Measurements from ENCODE around the gene MRPL38. TPM values are rescaled to one million over a fixed set of nuclear protein-coding genes. Genes with fewer than 3 reads are reported as not detected.

The MRPL38 gene
- total RNA-seq, 1 experiment from 2014 or later: 108 TPM

DNA sequence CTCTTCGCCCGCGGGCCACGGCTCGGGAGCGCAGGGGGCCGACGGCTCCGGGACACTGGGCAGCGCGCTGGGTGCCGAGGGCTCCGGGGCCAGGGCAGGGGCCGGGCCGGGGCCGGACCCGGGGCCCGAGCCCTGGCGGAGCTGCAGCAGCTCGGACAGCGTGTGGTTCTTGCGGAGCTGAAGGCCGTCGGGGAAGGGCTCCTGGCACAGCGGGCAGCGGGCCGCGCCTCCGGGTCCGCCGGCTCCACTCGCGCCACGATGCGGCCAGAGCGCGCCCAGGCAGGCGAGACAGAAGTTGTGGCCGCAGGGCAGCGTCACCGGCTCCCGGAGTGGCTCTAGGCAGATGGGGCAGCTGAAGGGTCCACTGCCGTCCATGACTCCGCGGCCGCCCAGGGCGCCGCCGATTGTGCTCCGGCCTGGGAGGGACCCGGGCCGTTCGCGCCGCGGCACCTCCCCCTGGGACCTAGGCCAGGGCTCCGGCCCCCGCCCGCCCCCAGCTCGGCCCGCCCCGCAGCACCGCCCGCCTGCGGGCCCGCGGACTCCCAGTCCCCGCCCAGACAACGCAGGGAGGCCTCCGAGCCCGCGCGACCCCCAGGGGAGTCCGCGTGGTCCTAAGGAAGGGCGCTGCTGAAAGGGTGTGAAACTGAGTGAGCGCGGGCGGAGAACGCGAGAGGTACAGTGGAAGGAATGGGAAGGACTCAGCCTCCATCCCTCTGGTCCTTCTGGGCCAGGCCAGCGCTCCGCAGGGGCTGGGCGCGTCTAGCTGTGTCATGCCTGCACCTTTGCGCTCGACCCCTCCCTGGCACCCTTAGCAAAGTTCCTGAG lies 26.3 kb downstream of the MRPL38 start, which contains the start of gene TRIM47:
Gene TRIM47 (minus strand): TSS at position 408 of the 825 bp plus-strand sequence. CDS start 33 bp downstream, at position 375.
- WGBS (ENCODE audit: extremely low coverage, insufficient read length, low lambda C conversion rate): no CpG with 5 or more reads among the region's 87 CpGs
- Histone ChIP-seq H3K18ac (ENCODE audit: insufficient read length, low read depth, low read length) (no peak within 1 kb of the TSS), H2BK12ac (ENCODE audit: insufficient read length, low read depth, low read length) (no peak within 1 kb of the TSS), H3K23ac (ENCODE audit: insufficient read length, low read depth, low read length) (no peak within 1 kb of the TSS), H3K79me2 (ENCODE audit: insufficient read depth, low read length) (no peaks in the 10 kb centered on the region), H2BK15ac (ENCODE audit: low read depth, low read length) (no peak within 1 kb of the TSS), H3K4me1 (ENCODE audit: insufficient read depth, low read length) (peaks cover 3% of the 10 kb centered on the region; the same call in 1 of the 2 replicates), H2BK20ac (ENCODE audit: low read depth, low read length, poor library complexity, severe bottlenecking) (no peak within 1 kb of the TSS), H3K14ac (ENCODE audit: insufficient read depth, low read length) (peak within 1 kb of the TSS; percentile 43; the same call in 1 of the 2 replicates), H3K79me1 (ENCODE audit: insufficient read depth, low read depth, low read length, poor library complexity, severe bottlenecking) (no peaks in the 10 kb centered on the region), H2BK5ac (ENCODE audit: insufficient read length, low read length) (no peak within 1 kb of the TSS), H2AK5ac (ENCODE audit: insufficient read length, low read length) (no peak within 1 kb of the TSS), H4K20me1 (ENCODE audit: control insufficient read depth, insufficient read depth, insufficient read length) (no peaks in the 10 kb centered on the region), H2BK120ac (ENCODE audit: low read depth, low read length, poor library complexity, severe bottlenecking) (no peak within 1 kb of the TSS), H4K5ac (ENCODE audit: insufficient read length, low read depth, low read length) (no peak within 1 kb of the TSS), H3K56ac (ENCODE audit: insufficient read length, low read depth, low read length) (no peak within 1 kb of the TSS), H4K91ac (ENCODE audit: insufficient read length, low read depth, low read length) (no peak within 1 kb of the TSS), H3K27ac (ENCODE audit: insufficient read length, low read depth, low read length) (no peak within 1 kb of the TSS), H2AFZ (ENCODE audit: low read length) (no peak within 1 kb of the TSS), H3K27me3 (ENCODE audit: insufficient read depth, low read length) (peaks cover 3% of the 10 kb centered on the region; the same call in 1 of the 2 replicates), H4K8ac (replicated peaks; ENCODE audit: insufficient read length, low read depth, low read length) (no peak within 1 kb of the TSS), H3K4ac (ENCODE audit: low read depth, low read length) (no peak within 1 kb of the TSS), H3K4me2 (ENCODE audit: insufficient read depth, insufficient read length, low read length) (peak within 1 kb of the TSS; percentile 61), H3K9me3 (ENCODE audit: control insufficient read depth, low read depth, low read length) (no peaks in the 10 kb centered on the region), H3T11ph (ENCODE audit: low read length) (no peak within 1 kb of the TSS), H3K23me2 (ENCODE audit: insufficient read length, low read depth, low read length, poor library complexity, severe bottlenecking) (peaks cover 8% of the 10 kb centered on the region), H3K9ac (ENCODE audit: extremely low read depth, insufficient read length, low read length) (no peak within 1 kb of the TSS)
- H3K27me3 Mint-ChIP-seq (ENCODE audit: low read depth): peaks cover 49% of the 10 kb centered on the region
- TF ChIP-seq, protein P1, sequence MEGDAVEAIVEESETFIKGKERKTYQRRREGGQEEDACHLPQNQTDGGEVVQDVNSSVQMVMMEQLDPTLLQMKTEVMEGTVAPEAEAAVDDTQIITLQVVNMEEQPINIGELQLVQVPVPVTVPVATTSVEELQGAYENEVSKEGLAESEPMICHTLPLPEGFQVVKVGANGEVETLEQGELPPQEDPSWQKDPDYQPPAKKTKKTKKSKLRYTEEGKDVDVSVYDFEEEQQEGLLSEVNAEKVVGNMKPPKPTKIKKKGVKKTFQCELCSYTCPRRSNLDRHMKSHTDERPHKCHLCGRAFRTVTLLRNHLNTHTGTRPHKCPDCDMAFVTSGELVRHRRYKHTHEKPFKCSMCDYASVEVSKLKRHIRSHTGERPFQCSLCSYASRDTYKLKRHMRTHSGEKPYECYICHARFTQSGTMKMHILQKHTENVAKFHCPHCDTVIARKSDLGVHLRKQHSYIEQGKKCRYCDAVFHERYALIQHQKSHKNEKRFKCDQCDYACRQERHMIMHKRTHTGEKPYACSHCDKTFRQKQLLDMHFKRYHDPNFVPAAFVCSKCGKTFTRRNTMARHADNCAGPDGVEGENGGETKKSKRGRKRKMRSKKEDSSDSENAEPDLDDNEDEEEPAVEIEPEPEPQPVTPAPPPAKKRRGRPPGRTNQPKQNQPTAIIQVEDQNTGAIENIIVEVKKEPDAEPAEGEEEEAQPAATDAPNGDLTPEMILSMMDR (conservative IDR thresholded peaks at IDR 0.05): peak; percentile 6; the same call in 1 of the 3 replicates
- H3K9me3 Mint-ChIP-seq: no peaks in the 10 kb centered on the region; a peak in 1 of 5 replicates
- H3K4me1 Mint-ChIP-seq: peaks cover 17 to 18% of the 10 kb centered on the region in 2 experiments
- H3K27ac Mint-ChIP-seq: no peak within 1 kb of the TSS; a peak in 1 of 7 replicates
- H3K36me3 Mint-ChIP-seq (ENCODE audit: insufficient read depth in 1 of 3, low read depth in 3 of 3): no peaks in the 10 kb centered on the region; a peak in 2 of 7 replicates
- peak; percentile 69 for DNase-seq
- peak within 1 kb of the TSS; percentile 64 to 82 for H3K4me3 Mint-ChIP-seq
